HepG2 (cell line): ENCODE data around the gene ARAP1.

Experiments
- EP300 ChIP-seq, 3 experiments: sonication (generic) in 1 of 3; formaldehyde crosslinking in 1 of 3; IDR thresholded peaks; 2 replicates each; pipeline versions ENCODE4 v1.5.1 to v1.6.1; 2011 to 2020; ENCODE audit warnings: low read depth in 2 of 3, low read length in 2 of 3, borderline replicate concordance in 1 of 3, improper control_type of control experiment in 1 of 3, mild to moderate bottlenecking in 1 of 3, missing genetic modification reagents in 1 of 3, moderate library complexity in 1 of 3
- HES4 ChIP-seq: sonication (generic); formaldehyde crosslinking; IDR thresholded peaks from 2 replicates; pipeline ENCODE4 v1.9.0; 2021; ENCODE audit warnings: mild to moderate bottlenecking, missing genetic modification reagents, borderline replicate concordance
- MEF2D ChIP-seq: sonication (generic); formaldehyde crosslinking; IDR thresholded peaks from 2 replicates; pipeline ENCODE4 v1.5.1; 2020; ENCODE audit warnings: mild to moderate bottlenecking, missing genetic modification reagents
- NFE2L2 ChIP-seq: fragments of 150-350 bp; IDR thresholded peaks from 2 replicates; pipeline ENCODE4 v1.6.1; 2014; ENCODE audit warnings: low read length
- SIN3A ChIP-seq: IDR thresholded peaks from 2 replicates; pipeline ENCODE4 v1.6.1; 2011; ENCODE audit warnings: low read depth, mild to moderate bottlenecking, control low read depth, low read length, borderline replicate concordance
- ZBTB20 ChIP-seq: sonication (generic); formaldehyde crosslinking; IDR thresholded peaks from 2 replicates; pipeline ENCODE4 v1.8.1; 2023; ENCODE audit warnings: missing genetic modification reagents, low read depth, mild to moderate bottlenecking, borderline replicate concordance
- ZNF775 ChIP-seq: sonication (generic); formaldehyde crosslinking; IDR thresholded peaks from 2 replicates; pipeline ENCODE4 v1.4.0; 2020; ENCODE audit warnings: missing genetic modification reagents, mild to moderate bottlenecking, moderate library complexity, borderline replicate concordance
- TF ChIP-seq, protein P1 (sequence below): sonication (generic); formaldehyde crosslinking; IDR thresholded peaks from 2 replicates; pipeline ENCODE4 v1.4.0; 2020; ENCODE audit warnings: missing genetic modification reagents

- TF ChIP-seq ZNF775 (CRISPR knock-in tag) (no peak), MEF2D (CRISPR knock-in tag) (no peak), NFE2L2 (no peak), EP300 (IDR thresholded peaks at IDR 0.05; ENCODE audit: low read depth in 2 of 2, low read length in 2 of 2) (no peak), EP300 (CRISPR knock-in tag; IDR thresholded peaks at IDR 0.05; ENCODE audit: borderline replicate concordance) (no peak), SIN3A (no peak), ZBTB20 (no peak), HES4 (CRISPR knock-in tag) (no peak)
- TF ChIP-seq, protein P1, sequence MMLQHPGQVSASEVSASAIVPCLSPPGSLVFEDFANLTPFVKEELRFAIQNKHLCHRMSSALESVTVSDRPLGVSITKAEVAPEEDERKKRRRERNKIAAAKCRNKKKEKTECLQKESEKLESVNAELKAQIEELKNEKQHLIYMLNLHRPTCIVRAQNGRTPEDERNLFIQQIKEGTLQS, result no peak
Measured at GRCh38 chr11:72679869-72680268, 72.3 kb downstream of the ARAP1 start.
